GM23338 (cell line): ENCODE measurements around the gene ANKRD11. TPM values are rescaled to one million over a fixed set of nuclear protein-coding genes. Genes with fewer than 3 reads are reported as not detected.

Experiments
- ATAC-seq: fragments of 200-7000 bp; cut with Tn5 transposase; 3 replicates; pipeline ENCODE4 v1.9.1; 2020
- DNase-seq: peaks from one replicate; pipeline ENCODE4 v3.0.0-alpha.2; 2015; ENCODE audit warnings: low spot score
- H2AFZ ChIP-seq: fragments of 200-600 bp; sonication (generic); 2 replicates; pipeline ENCODE4 v1.8.0; 2016; ENCODE audit warnings: antibody characterized with exemption, mild to moderate bottlenecking, moderate library complexity
- H3F3A ChIP-seq: fragments of 200-600 bp; sonication (generic); replicated peaks from 2 replicates; pipeline ENCODE4 v1.8.0; 2017; ENCODE audit warnings: antibody characterized with exemption, mixed run types, low read depth
- H3K27ac ChIP-seq: fragments of 200-600 bp; sonication (generic); 2 replicates; pipeline ENCODE4 v1.6.1; 2016; ENCODE audit warnings: low read depth
- H3K27me3 ChIP-seq: fragments of 200-600 bp; sonication (generic); 2 replicates; pipeline ENCODE4 v1.8.0; 2016; ENCODE audit warnings: mild to moderate bottlenecking, mixed run types, moderate library complexity; ENCODE audit not compliant: insufficient read depth
- H3K36me3 ChIP-seq: fragments of 200-600 bp; sonication (generic); 2 replicates; pipeline ENCODE4 v1.8.0; 2016; ENCODE audit warnings: mild to moderate bottlenecking; ENCODE audit not compliant: insufficient read depth
- H3K4me1 ChIP-seq: fragments of 200-600 bp; sonication (generic); 2 replicates; pipeline ENCODE4 v1.8.0; 2016; ENCODE audit warnings: mild to moderate bottlenecking, moderate library complexity; ENCODE audit not compliant: insufficient read depth
- H3K4me2 ChIP-seq: fragments of 200-600 bp; sonication (generic); 2 replicates; pipeline ENCODE4 v1.7.1; 2017; ENCODE audit warnings: mixed run types
- H3K4me3 ChIP-seq: fragments of 200-600 bp; sonication (generic); 2 replicates; pipeline ENCODE4 v1.6.1; 2016; ENCODE audit warnings: mixed run types
- H3K79me2 ChIP-seq: fragments of 200-600 bp; sonication (generic); replicated peaks from 2 replicates; pipeline ENCODE4 v1.8.0; 2017; ENCODE audit warnings: mild to moderate bottlenecking; ENCODE audit not compliant: insufficient read depth
- H3K9me2 ChIP-seq: fragments of 200-600 bp; sonication (generic); 2 replicates; pipeline ENCODE4 v1.8.0; 2017; ENCODE audit not compliant: insufficient read depth
- H4K20me1 ChIP-seq: fragments of 200-600 bp; sonication (generic); replicated peaks from 2 replicates; pipeline ENCODE4 v1.8.0; 2017; ENCODE audit warnings: mild to moderate bottlenecking; ENCODE audit not compliant: insufficient read depth
- H3K27ac Mint-ChIP-seq: 2 replicates; pipeline ENCODE4 v1.8.0; 2020; ENCODE audit warnings: inconsistent platforms, mild to moderate bottlenecking, moderate library complexity, mixed read lengths
- H3K27me3 Mint-ChIP-seq: 3 replicates; pipeline ENCODE4 v1.8.0; 2022; ENCODE audit warnings: low read depth, mild to moderate bottlenecking, moderate library complexity, mixed read lengths, inconsistent platforms; ENCODE audit not compliant: insufficient read depth, poor library complexity
- H3K36me3 Mint-ChIP-seq: 3 replicates; pipeline ENCODE4 v1.8.0; 2021; ENCODE audit warnings: low read depth, mild to moderate bottlenecking, inconsistent platforms, moderate library complexity, mixed read lengths
- H3K4me1 Mint-ChIP-seq: 3 replicates; pipeline ENCODE4 v1.8.0; 2020; ENCODE audit warnings: mild to moderate bottlenecking, inconsistent platforms, mixed read lengths
- H3K4me3 Mint-ChIP-seq: 3 replicates; pipeline ENCODE4 v1.8.0; 2021; ENCODE audit warnings: moderate library complexity, mild to moderate bottlenecking, inconsistent platforms, mixed read lengths
- H3K9me3 Mint-ChIP-seq: 3 replicates; pipeline ENCODE4 v1.8.0; 2020; ENCODE audit warnings: moderate library complexity, mild to moderate bottlenecking, inconsistent platforms, mixed read lengths
- CTCF ChIP-seq, 2 experiments: fragments of 200-600 bp in 1 of 2; sonication (generic) in 1 of 2; conservative IDR thresholded peaks; 2 replicates each; pipeline versions ENCODE4 v1.5.1 to v1.6.1; 2016 to 2017; ENCODE audit warnings: antibody characterized with exemption in 2 of 2, low read depth in 2 of 2, mild to moderate bottlenecking in 2 of 2, moderate library complexity in 1 of 2
- ETS1 ChIP-seq: IDR thresholded peaks from 2 replicates; pipeline ENCODE4 v1.6.1; 2016; ENCODE audit warnings: antibody characterized with exemption
- EZH2 ChIP-seq: fragments of 200-600 bp; sonication (generic); IDR thresholded peaks from one replicate; pipeline ENCODE4 v1.8.0; 2017; ENCODE audit warnings: antibody characterized with exemption, mild to moderate bottlenecking, low read depth; ENCODE audit not compliant: unreplicated experiment
- EZH2phosphoT487 ChIP-seq: fragments of 200-600 bp; sonication (generic); IDR thresholded peaks from one replicate; pipeline ENCODE4 v1.8.1; 2018; ENCODE audit warnings: antibody characterized with exemption; ENCODE audit not compliant: unreplicated experiment
- POLR2AphosphoS5 ChIP-seq: IDR thresholded peaks from 2 replicates; pipeline ENCODE4 v1.6.1; 2016; ENCODE audit warnings: antibody characterized with exemption, low read depth
- ZNF114 ChIP-seq: fragments of 250-450 bp; sonication (Bioruptor Pico); IDR thresholded peaks from 2 replicates; pipeline ENCODE4 v1.5.0; 2020; ENCODE audit warnings: mild to moderate bottlenecking, moderate library complexity
- ZNF331 ChIP-seq: fragments of 250-450 bp; sonication (Bioruptor Pico); IDR thresholded peaks from 2 replicates; pipeline ENCODE4 v1.5.0; 2020; ENCODE audit warnings: low read depth, mild to moderate bottlenecking, moderate library complexity
- ZNF462 ChIP-seq: fragments of 250-450 bp; sonication (Bioruptor Pico); IDR thresholded peaks from 2 replicates; pipeline ENCODE4 v1.5.0; 2020; ENCODE audit warnings: mild to moderate bottlenecking, moderate library complexity
- polyA plus RNA-seq: library from polyadenylated mRNA; unstranded; fragments of >200 nt; fragmentation: Nextera tagmentation; extraction: Ambion mirVana; gene quantifications from 2 replicates; pipeline ENCODE4 v1.2.1, GENCODE V29; 2016
- total RNA-seq: library from RNA; depleted of rRNA; stranded (reverse); fragments of >200 nt; shearing (Covaris generic); gene quantifications from 2 replicates; pipeline ENCODE4 v1.2.3, GENCODE V29; 2014

The ANKRD11 gene
- total and polyA plus RNA-seq, 2 experiments from 2014 or later = 130 to 159 TPM

- TF ChIP-seq ZNF114 (CRISPR knock-in tag) (no peak), CTCF (conservative IDR thresholded peaks at IDR 0.05; ENCODE audit: low read depth in 2 of 2) (peak; percentile 74 to 81)
- H3K79me2 ChIP-seq = peaks cover 79% of the 10 kb centered on the region
- H3K27me3 ChIP-seq = no peaks in the 10 kb centered on the region
- H3K4me1 ChIP-seq = no peaks in the 10 kb centered on the region
- Mint-ChIP-seq H3K27ac (peak overlapping the region; percentile 84), H3K36me3 (peaks cover 55% of the 10 kb centered on the region), H3K27me3 (peaks cover 20% of the 10 kb centered on the region), H3K4me1 (peaks cover 13% of the 10 kb centered on the region), H3K9me3 (no peaks in the 10 kb centered on the region), H3K4me3 (no peak overlapping the region)
- no peak overlapping the region for H3K4me3 ChIP-seq
- no peak overlapping the region for H3K27ac ChIP-seq
- DNase-seq = peak; percentile 86
- peaks cover 6% of the 10 kb centered on the region for H3F3A ChIP-seq
- H2AFZ ChIP-seq = no peak overlapping the region
- no peaks in the 10 kb centered on the region; the same call in 1 of the 2 replicates for H3K36me3 ChIP-seq
- peak; percentile 81 for ATAC-seq
- peaks cover 48% of the 10 kb centered on the region for H4K20me1 ChIP-seq
- no peaks in the 10 kb centered on the region for H3K9me2 ChIP-seq
- H3K4me2 ChIP-seq = no peak overlapping the region
Measured at GRCh38 chr16:89308391-89309333, 181.7 kb downstream of the ANKRD11 start.

GRCh38 chr16:89307421-89307805 lies 182.9 kb downstream of the ANKRD11 start:
- ATAC-seq = no peak
- Histone ChIP-seq H3K27ac (no peak overlapping the region), H3F3A (peaks cover 6% of the 10 kb centered on the region), H3K36me3 (no peaks in the 10 kb centered on the region; the same call in 1 of the 2 replicates), H3K27me3 (no peaks in the 10 kb centered on the region), H3K4me3 (no peak overlapping the region), H3K4me1 (no peaks in the 10 kb centered on the region), H4K20me1 (peaks cover 46% of the 10 kb centered on the region), H3K9me2 (no peaks in the 10 kb centered on the region), H2AFZ (no peak overlapping the region), H3K79me2 (peaks cover 79% of the 10 kb centered on the region), H3K4me2 (no peak overlapping the region)
- Mint-ChIP-seq H3K27ac (peak overlapping the region; percentile 56; the same call in 1 of the 2 replicates), H3K4me1 (peaks cover 13% of the 10 kb centered on the region), H3K27me3 (peaks cover 20% of the 10 kb centered on the region), H3K4me3 (no peak overlapping the region), H3K9me3 (no peaks in the 10 kb centered on the region), H3K36me3 (peaks cover 54% of the 10 kb centered on the region)
- no peak for DNase-seq
- TF ChIP-seq CTCF (conservative IDR thresholded peaks at IDR 0.05; ENCODE audit: low read depth in 2 of 2) (no peak), ETS1 (no peak), ZNF331 (CRISPR knock-in tag) (no peak), ZNF462 (no peak), EZH2phosphoT487 (no peak), EZH2 (no peak), POLR2AphosphoS5 (no peak)
